ENCODE data around the gene SCEL.

SCEL gene

DNA sequence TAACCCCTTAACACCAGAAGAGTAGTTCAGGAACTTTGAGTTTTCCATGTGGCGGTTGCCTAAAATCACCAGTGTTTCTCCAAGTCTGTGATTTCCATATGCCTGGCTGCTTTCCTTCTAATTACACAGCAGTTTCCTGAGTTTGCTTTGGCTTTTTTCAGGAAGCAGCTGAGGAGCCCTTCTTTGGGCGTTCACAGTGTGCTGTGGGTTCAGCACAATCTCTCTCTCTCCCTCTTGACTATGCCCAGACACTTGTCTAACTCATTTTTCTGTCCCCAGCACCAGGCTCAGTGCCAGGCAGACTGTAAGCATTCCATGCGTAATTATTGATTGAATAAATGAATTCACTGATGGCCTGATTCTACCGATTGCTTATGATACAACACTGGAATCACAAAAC is 19.7 kb downstream of the SCEL start:
- H3K4me3 ChIP-seq (replicated peaks; ENCODE audit: insufficient read depth, low read length) = no peak overlapping the region
- TF ChIP-seq, protein P1, sequence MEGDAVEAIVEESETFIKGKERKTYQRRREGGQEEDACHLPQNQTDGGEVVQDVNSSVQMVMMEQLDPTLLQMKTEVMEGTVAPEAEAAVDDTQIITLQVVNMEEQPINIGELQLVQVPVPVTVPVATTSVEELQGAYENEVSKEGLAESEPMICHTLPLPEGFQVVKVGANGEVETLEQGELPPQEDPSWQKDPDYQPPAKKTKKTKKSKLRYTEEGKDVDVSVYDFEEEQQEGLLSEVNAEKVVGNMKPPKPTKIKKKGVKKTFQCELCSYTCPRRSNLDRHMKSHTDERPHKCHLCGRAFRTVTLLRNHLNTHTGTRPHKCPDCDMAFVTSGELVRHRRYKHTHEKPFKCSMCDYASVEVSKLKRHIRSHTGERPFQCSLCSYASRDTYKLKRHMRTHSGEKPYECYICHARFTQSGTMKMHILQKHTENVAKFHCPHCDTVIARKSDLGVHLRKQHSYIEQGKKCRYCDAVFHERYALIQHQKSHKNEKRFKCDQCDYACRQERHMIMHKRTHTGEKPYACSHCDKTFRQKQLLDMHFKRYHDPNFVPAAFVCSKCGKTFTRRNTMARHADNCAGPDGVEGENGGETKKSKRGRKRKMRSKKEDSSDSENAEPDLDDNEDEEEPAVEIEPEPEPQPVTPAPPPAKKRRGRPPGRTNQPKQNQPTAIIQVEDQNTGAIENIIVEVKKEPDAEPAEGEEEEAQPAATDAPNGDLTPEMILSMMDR (IDR thresholded peaks at IDR 0.05; ENCODE audit: insufficient read depth, low read length) = no peak
- TF ChIP-seq, protein P2, sequence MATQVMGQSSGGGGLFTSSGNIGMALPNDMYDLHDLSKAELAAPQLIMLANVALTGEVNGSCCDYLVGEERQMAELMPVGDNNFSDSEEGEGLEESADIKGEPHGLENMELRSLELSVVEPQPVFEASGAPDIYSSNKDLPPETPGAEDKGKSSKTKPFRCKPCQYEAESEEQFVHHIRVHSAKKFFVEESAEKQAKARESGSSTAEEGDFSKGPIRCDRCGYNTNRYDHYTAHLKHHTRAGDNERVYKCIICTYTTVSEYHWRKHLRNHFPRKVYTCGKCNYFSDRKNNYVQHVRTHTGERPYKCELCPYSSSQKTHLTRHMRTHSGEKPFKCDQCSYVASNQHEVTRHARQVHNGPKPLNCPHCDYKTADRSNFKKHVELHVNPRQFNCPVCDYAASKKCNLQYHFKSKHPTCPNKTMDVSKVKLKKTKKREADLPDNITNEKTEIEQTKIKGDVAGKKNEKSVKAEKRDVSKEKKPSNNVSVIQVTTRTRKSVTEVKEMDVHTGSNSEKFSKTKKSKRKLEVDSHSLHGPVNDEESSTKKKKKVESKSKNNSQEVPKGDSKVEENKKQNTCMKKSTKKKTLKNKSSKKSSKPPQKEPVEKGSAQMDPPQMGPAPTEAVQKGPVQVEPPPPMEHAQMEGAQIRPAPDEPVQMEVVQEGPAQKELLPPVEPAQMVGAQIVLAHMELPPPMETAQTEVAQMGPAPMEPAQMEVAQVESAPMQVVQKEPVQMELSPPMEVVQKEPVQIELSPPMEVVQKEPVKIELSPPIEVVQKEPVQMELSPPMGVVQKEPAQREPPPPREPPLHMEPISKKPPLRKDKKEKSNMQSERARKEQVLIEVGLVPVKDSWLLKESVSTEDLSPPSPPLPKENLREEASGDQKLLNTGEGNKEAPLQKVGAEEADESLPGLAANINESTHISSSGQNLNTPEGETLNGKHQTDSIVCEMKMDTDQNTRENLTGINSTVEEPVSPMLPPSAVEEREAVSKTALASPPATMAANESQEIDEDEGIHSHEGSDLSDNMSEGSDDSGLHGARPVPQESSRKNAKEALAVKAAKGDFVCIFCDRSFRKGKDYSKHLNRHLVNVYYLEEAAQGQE (IDR thresholded peaks at IDR 0.05; ENCODE audit: insufficient replicate concordance, low read depth) = no peak
- TF ChIP-seq POLR2AphosphoS5 (IDR thresholded peaks at IDR 0.05; ENCODE audit: low read depth) = no peak
- no peak for TF ChIP-seq GABPA (IDR thresholded peaks at IDR 0.05; ENCODE audit: low read depth)
- no peak for TF ChIP-seq SPI1 (IDR thresholded peaks at IDR 0.05; ENCODE audit: borderline replicate concordance, low read depth)
- H3K27ac ChIP-seq (replicated peaks) = no peak overlapping the region

DNA sequence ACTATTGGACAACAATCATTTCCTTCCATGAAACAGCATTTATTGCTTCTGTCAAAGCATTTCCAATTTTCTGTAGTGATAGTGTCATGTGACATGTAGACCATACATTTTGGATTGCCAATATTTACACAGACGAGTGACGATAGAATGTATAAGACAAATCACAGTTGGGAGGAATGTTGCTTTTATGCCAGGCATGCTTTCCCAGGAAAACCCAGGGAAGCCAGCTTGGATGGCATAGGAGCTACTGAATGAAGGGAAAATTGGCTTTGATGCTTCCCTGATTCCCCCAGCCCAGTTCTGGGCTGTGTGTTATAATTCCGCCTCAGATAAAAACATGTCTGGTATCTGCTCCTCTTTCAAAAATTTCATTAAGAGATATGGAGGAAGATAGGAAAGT is 22.5 kb downstream of the SCEL start:
- TF ChIP-seq, protein P2 (IDR thresholded peaks at IDR 0.05; ENCODE audit: insufficient replicate concordance, low read depth) = no peak
- TF ChIP-seq SPI1 (IDR thresholded peaks at IDR 0.05; ENCODE audit: borderline replicate concordance, low read depth) (no peak), POLR2AphosphoS5 (IDR thresholded peaks at IDR 0.05; ENCODE audit: low read depth) (no peak), GABPA (IDR thresholded peaks at IDR 0.05; ENCODE audit: low read depth) (no peak)
- TF ChIP-seq, protein P1 (IDR thresholded peaks at IDR 0.05; ENCODE audit: insufficient read depth, low read length) = no peak
- Histone ChIP-seq H3K27me3 (ENCODE audit: insufficient read depth, poor library complexity, severe bottlenecking) (no peaks in the 10 kb centered on the region), H3K4me3 (replicated peaks; ENCODE audit: insufficient read depth, low read length) (no peak overlapping the region), H3K27ac (replicated peaks) (no peak overlapping the region)
- no peak for DNase-seq (ENCODE audit: low read depth in 1 of 2, low spot score in 1 of 2)

More for the DNA sequence above, 19.7 kb downstream of the SCEL start:
- DNase-seq (ENCODE audit: low read depth in 1 of 2, low spot score in 1 of 2) = no peak
- H3K27me3 ChIP-seq (ENCODE audit: insufficient read depth, poor library complexity, severe bottlenecking) = no peaks in the 10 kb centered on the region

DNA sequence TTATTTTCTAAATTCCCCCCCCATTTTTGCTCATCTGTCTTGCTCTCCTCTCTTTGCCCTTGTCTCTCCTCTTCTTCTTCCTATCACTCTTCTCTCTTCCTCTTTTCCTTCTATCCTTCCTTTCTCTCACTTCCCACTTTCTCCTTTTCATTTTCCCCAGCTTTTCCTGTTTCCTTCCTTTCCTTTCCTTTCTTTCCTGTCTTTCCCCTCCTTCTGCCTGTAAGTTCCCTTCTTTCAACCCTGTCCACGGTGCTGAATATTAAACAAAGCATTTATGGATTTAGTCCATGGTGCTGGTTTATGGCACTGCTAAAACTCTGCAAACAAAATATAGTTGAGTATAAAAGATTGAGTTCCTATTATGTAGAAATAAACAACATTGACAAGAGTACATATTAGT is 27.6 kb downstream of the SCEL start:
- H3K4me3 ChIP-seq (replicated peaks; ENCODE audit: insufficient read depth, low read length) = no peak overlapping the region
- no peak overlapping the region for H3K27ac ChIP-seq (replicated peaks)
- no peak for DNase-seq (ENCODE audit: low read depth in 1 of 2, low spot score in 1 of 2)
- peaks cover under 1% of the 10 kb centered on the region for H3K27me3 ChIP-seq (ENCODE audit: insufficient read depth, poor library complexity, severe bottlenecking)
- no peak for TF ChIP-seq SPI1 (IDR thresholded peaks at IDR 0.05; ENCODE audit: borderline replicate concordance, low read depth)
- TF ChIP-seq GABPA (IDR thresholded peaks at IDR 0.05; ENCODE audit: low read depth) = no peak
- TF ChIP-seq, protein P1 (IDR thresholded peaks at IDR 0.05; ENCODE audit: insufficient read depth, low read length) = no peak
- TF ChIP-seq, protein P2 (IDR thresholded peaks at IDR 0.05; ENCODE audit: insufficient replicate concordance, low read depth) = peak; percentile 96
